Stromal cell of bone marrow (primary cell): ENCODE measurements around the gene EFL1.
A peak's percentile ranks its signal among the peaks of the same experiment; 100 is the strongest.
"Not testable (repeated sequence)": the region's sequence is repeated elsewhere in the genome, so short reads cannot be mapped to it uniquely, and the experiment has no call there.

Source experiments
- DNase-seq: peaks from one replicate; pipeline ENCODE4 v3.0.0-alpha.2; 2012; ENCODE audit warnings: low read depth

The EFL1 gene

DNA sequence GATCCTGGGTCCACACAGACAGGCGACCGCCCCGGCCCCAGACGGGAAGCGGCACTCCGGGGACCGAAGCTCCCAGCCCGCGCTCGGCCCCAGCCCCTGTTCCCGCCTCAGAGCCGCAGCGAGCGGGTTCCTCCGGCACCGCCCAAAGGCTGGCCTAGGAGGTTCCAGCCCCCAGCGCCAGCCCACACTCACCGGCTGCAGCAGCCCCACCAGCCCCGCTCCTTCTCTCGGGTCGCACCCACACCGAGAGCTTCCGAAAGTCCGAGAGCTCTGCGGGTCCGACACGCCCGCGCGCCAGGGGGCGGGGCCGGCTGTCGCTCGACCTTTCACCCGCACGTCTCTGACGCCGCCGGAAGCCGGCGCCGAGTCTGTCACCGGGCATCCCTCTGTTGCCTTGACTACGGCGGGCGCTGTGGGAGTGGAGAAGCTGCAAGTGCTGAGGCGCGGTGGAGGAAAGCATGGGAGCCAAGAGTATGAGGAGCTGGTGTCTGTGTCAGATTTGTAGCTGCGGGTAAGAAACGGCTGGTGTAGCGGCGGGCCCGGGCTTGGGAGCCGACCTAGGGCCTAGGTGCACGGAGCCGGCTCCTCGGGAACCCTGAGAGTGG lies at the start of gene EFL1, which contains the start of gene SAXO2:
TSS of gene EFL1 (minus strand) at position 313 of the 605 bp plus-strand sequence. CDS start 956 bp downstream, outside the sequence.
TSS of gene SAXO2 (plus strand) at position 397 of the 605 bp plus-strand sequence. CDS start at position 459, 62 bp downstream.
- peak; percentile 83 for DNase-seq

- not testable (repeated sequence) for DNase-seq
Observed at GRCh38 chr15:82311321-82311720, 48.8 kb upstream of the EFL1 start.

DNA sequence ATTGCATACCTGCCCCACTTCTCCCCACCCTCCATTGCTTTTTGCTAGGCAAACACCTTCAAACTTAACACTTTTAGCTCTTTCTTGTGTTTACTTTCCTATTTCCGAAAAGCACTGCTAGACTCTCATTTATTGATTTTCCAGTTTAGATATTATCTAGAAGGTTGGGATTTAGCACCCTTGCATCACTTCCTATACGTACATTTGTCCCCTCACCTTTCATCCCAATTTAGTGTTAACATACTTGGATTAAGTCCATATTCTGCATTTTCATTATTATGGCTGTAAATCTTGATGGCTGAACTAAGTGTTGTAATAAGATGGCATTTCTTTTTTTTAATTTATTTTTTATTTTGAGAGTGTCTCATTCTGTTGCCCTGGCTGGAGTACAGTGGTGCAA lies 47.3 kb upstream of the EFL1 start:
- no peak for DNase-seq

GRCh38 chr15:82307714-82308081 lies 45.2 kb upstream of the EFL1 start:
- DNase-seq = no peak

DNA sequence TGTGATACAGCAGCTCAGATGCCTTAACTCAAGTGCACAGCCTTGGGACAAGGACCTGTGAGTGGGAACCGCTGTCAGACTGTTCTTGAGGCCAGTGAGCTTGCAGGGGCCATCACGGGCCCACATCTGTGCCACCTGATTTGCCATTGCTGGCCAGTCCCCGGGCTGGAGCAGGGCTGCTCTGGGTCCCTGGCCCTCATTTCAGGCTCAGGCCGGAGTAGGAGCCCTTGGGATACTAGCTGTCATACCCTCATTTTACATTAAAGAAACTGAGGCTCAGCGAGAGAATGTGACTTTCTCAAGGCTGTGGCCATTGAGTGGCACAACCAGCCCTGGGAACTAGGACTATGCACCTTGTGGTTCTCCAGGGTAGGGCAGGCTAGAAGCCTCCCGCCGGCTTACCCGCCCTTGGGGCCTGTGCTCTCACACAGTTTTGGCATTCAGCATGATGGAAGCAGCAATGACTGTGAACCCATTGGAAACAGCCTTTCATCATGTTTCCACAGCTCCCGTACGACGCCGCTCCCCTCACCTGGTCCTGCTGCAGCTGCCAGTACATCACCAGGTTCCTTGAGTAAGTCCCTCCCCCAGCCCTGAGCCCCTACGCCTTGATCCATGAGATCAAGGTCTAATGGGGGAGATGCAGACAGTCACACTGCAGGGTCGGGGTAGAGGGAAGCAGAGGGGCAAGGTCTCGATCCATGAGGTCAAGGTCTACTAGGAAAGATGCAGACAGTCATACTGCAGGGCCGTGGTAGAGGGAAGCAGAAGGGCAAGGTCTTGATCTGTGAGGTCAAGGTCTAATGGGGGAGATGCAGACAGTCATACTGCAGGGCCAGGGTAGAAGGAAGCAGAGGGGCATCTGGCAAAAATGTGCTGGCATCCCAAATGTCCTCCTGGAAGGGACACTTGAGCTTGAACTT lies 44.5 kb upstream of the EFL1 start:
- DNase-seq = no peak

- DNase-seq = no peak
Observed at GRCh38 chr15:82305621-82306048, 43.1 kb upstream of the EFL1 start.

DNA sequence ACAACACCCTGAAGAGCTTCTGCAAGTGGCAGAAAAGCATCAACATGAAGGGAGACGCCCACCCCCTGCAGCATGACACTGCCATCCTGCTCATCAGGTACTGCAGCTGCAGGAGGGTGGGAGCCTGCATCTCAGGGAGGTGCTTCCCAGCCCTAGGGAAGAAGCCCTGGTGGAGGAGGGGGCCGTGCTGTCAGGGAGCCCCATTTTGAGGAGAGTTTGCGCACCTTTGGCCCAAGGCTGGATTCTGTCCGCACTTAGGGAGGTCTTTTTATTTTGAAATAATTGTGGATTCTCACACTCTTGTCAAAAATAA lies 42.2 kb upstream of the EFL1 start:
- no peak for DNase-seq

DNA sequence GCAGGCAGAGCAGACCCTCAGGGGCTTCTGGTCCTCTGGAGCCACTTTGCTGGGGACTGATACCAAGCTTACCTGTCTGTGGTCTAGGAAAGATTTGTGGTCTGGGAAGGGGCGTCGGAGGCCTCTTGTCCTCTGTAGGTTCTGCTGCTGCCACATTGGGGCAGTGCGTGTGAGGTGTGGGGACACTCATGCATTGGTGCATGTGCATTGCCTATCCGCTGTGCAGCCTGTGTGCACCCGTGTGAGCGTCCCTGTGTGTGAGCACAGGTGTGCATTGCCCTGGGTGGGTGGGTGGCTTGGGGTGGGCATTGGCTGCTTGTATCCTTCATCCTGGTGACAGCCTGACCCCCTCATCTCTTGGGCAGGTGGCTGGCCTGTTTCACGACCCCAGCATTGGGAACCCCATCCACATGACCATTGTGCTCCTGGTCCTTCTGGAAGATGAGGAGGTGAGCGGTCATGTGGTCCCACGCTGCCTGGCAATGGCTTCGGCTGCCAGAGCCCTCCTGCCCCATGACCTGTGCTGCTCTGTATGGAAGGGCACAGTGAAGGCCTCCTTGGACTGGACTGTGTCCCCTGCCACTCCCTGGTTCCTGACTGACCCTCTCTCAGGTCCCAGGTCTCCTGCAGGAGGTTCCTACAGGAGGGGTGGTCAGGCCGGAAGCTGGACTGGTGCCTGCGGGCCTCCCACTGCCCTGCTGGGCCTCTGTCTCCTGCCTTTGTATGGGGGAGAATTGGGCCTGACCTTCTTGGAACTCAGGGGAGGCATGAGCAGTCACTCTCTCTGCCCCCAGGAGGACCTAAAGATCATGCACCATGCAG lies 41.6 kb upstream of the EFL1 start:
- DNase-seq = no peak

DNA sequence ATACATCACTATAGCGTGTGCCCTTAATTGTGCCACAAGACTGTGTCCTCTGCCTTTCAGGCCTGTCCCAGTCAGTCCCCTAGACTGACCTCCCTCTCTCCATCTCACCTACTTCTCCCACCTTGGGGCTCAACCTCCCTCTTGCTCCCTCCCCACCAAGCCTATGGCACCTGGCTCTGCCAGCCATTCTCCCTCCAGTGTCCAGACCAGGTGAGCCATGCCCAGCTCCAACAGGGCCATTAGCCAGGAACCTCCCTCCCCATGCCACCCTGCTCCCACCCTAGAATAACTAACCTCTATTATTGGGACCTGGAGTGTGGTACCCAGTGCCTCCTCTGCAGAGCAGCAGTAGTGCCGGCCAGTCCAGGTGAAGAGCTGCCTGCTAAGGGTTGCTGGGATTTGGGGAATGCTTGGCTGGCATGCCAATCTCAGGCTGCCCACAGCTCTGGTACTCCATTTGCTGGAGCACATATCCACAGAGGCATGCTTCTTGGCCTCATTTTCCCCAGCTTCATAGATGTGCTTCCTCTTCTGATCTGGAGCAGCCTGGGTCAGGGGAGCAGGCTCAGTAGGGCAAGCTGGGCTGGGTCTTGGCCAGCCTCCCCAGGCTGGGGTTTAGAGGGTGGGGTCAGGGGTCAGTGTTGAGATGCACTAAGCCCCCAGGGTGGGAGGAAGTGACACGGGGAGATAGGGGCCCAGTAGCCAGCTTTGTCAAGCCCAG lies 38.9 kb upstream of the EFL1 start:
- DNase-seq = no peak

DNA sequence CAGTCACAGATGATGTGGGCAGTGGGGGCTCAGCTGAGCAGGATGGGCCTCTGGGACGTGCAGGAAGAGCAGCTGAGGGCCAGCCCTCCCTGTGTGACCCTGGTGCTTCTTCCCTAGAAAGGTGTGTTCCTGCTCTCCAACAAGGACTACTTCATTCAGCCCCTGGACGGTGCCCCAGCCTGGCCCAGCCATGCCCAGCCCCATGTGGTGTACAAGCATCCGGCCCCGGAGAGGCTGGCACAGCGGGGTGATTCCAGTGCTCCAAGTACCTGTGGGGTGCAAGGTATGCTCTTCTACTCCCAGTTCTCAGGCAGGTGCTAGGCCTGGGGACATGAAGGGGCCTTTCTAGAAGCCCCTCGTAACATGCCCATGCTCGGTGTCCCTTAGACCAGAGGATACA lies 38.3 kb upstream of the EFL1 start:
- no peak for DNase-seq

DNA sequence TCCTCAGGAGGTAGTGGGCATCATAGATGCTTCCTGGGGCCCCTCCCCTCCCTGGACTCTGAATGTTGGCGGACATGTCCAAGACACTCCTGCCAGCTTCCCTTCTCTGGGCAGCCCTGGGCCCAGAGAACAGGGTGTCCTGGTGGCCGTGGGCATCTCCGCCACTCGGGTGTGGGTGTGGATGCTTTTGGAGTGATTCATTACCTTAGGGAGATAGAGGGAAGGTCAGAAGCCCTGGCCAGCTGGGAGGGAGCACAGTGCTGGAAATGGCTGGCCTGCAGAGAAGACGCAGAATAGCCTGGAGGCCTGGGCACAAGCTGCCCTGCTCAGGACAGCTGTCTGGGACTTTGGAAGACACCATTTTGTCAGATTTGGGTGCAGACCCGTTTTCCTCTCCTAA lies 37.8 kb upstream of the EFL1 start:
- not testable (repeated sequence) for DNase-seq

GRCh38 chr15:82299511-82299914 lies 37.0 kb upstream of the EFL1 start:
- DNase-seq = not testable (repeated sequence)

DNA sequence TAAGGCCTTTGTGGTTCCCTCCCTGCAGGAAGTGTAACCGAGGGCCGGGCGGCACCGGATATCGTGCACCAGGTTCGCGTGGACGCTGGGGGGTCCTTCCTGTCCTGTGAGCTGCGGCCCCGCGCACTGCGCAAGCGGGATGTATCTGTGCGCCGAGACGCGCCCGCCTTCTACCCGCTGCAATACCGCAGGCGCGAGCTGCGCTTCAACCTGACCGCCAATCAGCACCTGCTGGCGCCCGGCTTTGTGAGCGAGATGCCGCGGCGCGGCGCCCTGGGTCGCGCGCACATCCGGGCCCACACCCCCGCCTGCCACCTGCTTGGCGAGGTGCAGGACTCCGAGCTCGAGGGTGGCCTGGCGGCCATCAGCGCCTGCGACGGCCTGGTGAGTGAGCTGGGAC lies 36.0 kb upstream of the EFL1 start:
- no peak for DNase-seq

DNA sequence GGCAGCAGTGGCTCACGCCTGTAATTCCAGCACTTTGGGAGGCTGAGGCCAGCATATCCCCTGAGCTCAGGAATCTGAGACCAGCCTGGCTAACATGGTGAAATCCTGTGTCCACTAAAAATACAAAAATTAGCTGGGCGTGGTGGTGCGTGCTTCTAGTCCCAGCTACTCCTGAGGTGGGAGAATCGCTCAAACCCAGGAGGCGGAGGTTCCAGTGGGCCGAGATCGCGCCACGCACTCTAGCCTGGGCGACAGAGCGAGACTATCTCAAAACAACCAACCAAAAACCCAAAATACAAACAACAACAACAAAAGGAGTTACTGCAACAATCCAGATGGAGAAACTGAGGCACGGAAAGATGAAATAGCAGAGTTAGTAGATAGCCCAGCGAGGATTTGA lies 35.5 kb upstream of the EFL1 start:
- DNase-seq = no peak

DNA sequence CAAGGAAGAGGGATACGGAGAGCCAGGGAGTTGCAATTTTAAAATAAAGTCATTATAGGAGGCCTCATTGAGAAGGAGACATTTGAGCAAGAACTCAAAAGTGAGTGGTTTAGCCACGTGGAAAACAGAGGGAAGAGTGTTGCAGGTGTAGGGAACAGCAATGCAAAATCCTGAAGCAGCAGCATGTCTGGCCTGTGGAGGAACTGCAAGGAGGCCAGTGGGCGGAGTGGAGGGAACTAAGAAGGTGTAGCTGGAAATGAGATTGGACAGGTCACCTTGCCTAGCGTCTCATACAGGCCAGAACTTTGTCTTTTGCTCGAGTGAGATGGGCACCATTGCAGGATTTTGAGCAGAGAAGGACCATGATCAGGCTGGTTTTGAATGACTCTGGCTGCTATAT lies 35.0 kb upstream of the EFL1 start:
- no peak for DNase-seq

GRCh38 chr15:82294061-82294690 lies 31.6 kb upstream of the EFL1 start:
- no peak for DNase-seq

DNA sequence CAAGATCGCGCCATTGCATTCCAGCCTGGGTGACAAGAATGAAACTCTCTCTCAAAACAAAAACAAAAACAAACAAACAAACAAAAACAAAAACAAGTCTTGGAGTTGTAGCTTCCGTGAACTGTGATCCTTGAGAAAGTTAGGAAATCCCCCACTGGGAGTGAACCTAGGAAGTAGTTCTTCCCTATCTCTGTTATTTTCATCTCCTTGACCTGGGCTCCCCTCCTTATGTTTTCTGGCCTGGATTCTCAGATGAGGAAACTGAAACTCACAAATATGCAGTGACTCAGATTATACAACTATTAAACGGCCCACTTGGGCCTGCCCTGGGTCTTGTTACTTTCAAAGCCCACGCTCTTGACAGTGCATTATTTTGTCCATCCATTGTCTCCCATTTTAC lies 29.7 kb upstream of the EFL1 start:
- DNase-seq = no peak

GRCh38 chr15:82288202-82288601 lies 25.7 kb upstream of the EFL1 start:
- not testable (repeated sequence) for DNase-seq

DNA sequence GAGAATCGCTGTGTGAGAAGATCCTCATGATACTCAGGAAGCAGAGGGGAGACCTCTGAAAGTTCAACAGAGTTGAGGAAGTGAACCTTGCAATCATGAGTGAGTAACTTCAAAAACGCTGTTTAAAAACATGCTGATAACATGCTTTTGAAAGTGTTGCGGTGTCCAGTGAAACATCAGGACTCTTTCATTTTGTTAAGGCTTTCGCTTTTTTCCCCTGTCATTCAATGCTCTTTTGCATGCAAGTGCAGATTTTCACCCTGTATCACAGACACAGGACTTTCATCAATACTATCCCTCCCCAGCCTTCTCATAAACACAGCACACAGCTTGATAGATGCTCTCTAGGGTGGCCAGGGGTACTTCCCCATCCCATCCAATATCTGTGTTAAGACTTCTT lies 23.9 kb upstream of the EFL1 start:
- DNase-seq = not testable (repeated sequence)

DNA sequence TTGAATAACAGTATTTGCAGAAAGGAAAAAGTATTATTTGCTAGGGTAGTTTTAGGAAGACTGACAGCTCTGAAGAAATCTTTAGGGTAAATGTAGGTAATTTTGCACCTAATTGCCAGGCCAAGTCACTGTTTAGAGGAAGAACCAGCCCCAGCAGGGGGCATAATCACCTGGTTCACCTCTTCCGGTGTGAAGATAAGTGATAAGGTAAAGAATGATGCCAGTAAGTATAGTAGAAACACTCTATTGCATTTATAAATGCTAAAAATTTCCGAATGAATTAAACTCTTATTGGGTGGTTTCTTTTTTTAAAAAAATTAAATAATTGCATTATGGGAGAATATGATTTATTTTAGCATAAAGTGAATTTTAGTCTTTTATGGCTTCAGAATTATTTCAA lies 21.8 kb upstream of the EFL1 start:
- not testable (repeated sequence) for DNase-seq

GRCh38 chr15:82282386-82282785 lies 19.9 kb upstream of the EFL1 start:
- DNase-seq = not testable (repeated sequence)
